ENCODE data around the gene CTNNBL1. TPM values are rescaled to one million over a fixed set of nuclear protein-coding genes. Genes with fewer than 3 reads are reported as not detected.
"Not testable (repeated sequence)": the region's sequence is repeated elsewhere in the genome, so short reads cannot be mapped to it uniquely, and the experiment has no call there.

CTNNBL1 gene
- polyA plus RNA-seq, 6 donors from 2014 or later: 102 to 200 (median 125) TPM

GRCh38 chr20:37686762-37687477, 6.9 kb upstream of the CTNNBL1 start:
- H3K4me3 Mint-ChIP-seq: no peak overlapping the region

GRCh38 chr20:37687478-37687805, 6.4 kb upstream of the CTNNBL1 start:
- no peak for DNase-seq
- peaks cover 18 to 39% (median 33%) of the 10 kb centered on the region in 3 donors for H3K27me3 Mint-ChIP-seq
- ATAC-seq (ENCODE audit: low read depth in 2 of 2): no peak
- no peaks in the 10 kb centered on the region for H3K4me1 Mint-ChIP-seq
- no peak overlapping the region for H3K27ac Mint-ChIP-seq
- no peaks in the 10 kb centered on the region for H3K36me3 Mint-ChIP-seq
- peaks cover 0 to 2% (median 0%) of the 10 kb centered on the region in 7 donors for H3K9me3 Mint-ChIP-seq
- no peak overlapping the region for H3K4me3 Mint-ChIP-seq

More at GRCh38 chr20:37686762-37687477, 6.9 kb upstream of the CTNNBL1 start:
- Mint-ChIP-seq H3K4me1 (no peaks in the 10 kb centered on the region), H3K27ac (no peak overlapping the region), H3K36me3 (no peaks in the 10 kb centered on the region), H3K27me3 (peaks cover 22 to 42% (median 38%) of the 10 kb centered on the region in 3 donors), H3K9me3 (peaks cover 0 to 2% (median 0%) of the 10 kb centered on the region in 7 donors)
- DNase-seq (no peak), ATAC-seq (ENCODE audit: low read depth in 2 of 2) (no peak)

GRCh38 chr20:37688093-37688492, 5.7 kb upstream of the CTNNBL1 start:
- Mint-ChIP-seq H3K27ac (no peak overlapping the region), H3K27me3 (peaks cover 18 to 40% (median 29%) of the 10 kb centered on the region in 3 donors), H3K4me3 (no peak overlapping the region), H3K4me1 (peaks cover under 1 to 1% (median under 1%) of the 10 kb centered on the region in 3 donors), H3K9me3 (peaks cover 0 to 2% (median 0%) of the 10 kb centered on the region in 7 donors), H3K36me3 (no peaks in the 10 kb centered on the region)
- ATAC-seq (ENCODE audit: low read depth in 2 of 2) (no peak), DNase-seq (no peak)

GRCh38 chr20:37690626-37691369, 3.0 kb upstream of the CTNNBL1 start:
- Mint-ChIP-seq H3K27me3 (peaks cover 18 to 31% (median 29%) of the 10 kb centered on the region in 3 donors), H3K9me3 (peaks cover 0 to 2% (median 0%) of the 10 kb centered on the region in 7 donors), H3K36me3 (peaks cover 0 to 3% of the 10 kb centered on the region in 2 donors), H3K27ac (no peak overlapping the region), H3K4me3 (peak overlapping the region in 1 of 8 donors; percentile 69), H3K4me1 (peaks cover 20 to 25% (median 24%) of the 10 kb centered on the region in 3 donors)
- ATAC-seq (ENCODE audit: low read depth in 2 of 2) (no peak), DNase-seq (no peak)

DNA sequence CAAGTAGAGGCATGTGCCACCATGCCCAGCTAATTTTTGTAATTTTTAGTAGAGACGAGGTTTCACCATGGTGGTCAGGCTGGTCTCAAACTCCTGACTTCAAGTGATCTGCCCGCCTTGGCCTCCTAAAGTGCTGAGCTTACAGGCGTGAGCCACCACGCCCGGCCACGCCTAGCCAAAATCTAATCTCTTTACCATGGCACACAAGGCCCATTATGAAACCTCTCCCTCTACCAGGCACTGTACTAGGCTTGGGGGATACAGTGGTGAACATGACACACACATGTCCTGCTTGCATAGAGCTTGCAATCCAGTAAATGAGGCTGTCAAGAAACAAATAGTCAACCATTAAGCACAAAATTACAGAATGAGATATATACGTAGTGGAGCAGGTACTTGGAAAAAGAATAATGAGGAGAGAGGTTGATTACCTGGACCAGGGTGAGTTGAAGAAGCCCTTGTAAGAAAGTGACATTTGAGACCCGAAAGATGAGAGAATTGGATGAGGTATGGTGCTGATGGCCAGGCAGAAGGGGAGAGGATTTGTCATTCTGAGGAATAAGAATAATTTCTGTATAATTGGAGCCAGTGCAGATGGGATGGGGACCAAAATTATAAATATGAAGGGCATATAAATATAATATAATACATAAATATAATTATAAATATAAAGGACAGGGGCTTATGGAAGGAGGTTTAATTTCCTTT, 1.2 kb upstream of the CTNNBL1 start:
- peak overlapping the region in 7 of 8 donors; percentile 84 to 99 (median 97) for H3K4me3 Mint-ChIP-seq
- H3K9me3 Mint-ChIP-seq: no peaks in the 10 kb centered on the region
- ATAC-seq (ENCODE audit: low read depth in 2 of 2): no peak
- peak overlapping the region in 1 of 6 donors; percentile 71 for H3K27ac Mint-ChIP-seq
- H3K4me1 Mint-ChIP-seq: peaks cover 29 to 38% (median 35%) of the 10 kb centered on the region in 3 donors
- DNase-seq: no peak
- peaks cover 17 to 27% (median 21%) of the 10 kb centered on the region in 3 donors for H3K27me3 Mint-ChIP-seq
- H3K36me3 Mint-ChIP-seq: peaks cover 0 to 5% of the 10 kb centered on the region in 2 donors

DNA sequence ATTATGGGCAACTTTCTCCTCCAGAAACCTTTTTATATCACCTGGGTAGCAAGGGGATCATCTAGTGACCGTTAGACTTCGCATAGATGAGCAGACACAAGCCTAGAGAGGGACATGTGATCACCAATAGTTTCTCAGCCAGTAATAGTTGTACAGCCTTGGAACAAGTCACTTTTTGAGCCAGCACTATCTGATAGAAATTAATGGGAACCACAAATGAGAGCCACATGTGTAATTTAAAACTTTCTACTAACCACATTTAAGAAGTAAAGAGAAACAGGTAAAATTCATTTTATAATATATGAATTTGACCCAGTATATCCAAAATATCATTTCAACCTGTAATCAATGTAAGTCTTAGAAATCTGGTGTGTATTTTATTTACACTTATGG, 592 bp upstream of the CTNNBL1 start:
- ATAC-seq (ENCODE audit: low read depth in 2 of 2) (no peak), DNase-seq (no peak)
- Mint-ChIP-seq H3K27ac (peak overlapping the region in 5 of 6 donors; percentile 94 to 99 (median 97)), H3K36me3 (peaks cover 0 to 5% of the 10 kb centered on the region in 2 donors), H3K4me1 (peaks cover 29 to 45% (median 35%) of the 10 kb centered on the region in 3 donors), H3K9me3 (no peaks in the 10 kb centered on the region), H3K4me3 (peak overlapping the region; percentile 95 to 99 (median 98)), H3K27me3 (peaks cover 10 to 21% (median 21%) of the 10 kb centered on the region in 3 donors)

DNA sequence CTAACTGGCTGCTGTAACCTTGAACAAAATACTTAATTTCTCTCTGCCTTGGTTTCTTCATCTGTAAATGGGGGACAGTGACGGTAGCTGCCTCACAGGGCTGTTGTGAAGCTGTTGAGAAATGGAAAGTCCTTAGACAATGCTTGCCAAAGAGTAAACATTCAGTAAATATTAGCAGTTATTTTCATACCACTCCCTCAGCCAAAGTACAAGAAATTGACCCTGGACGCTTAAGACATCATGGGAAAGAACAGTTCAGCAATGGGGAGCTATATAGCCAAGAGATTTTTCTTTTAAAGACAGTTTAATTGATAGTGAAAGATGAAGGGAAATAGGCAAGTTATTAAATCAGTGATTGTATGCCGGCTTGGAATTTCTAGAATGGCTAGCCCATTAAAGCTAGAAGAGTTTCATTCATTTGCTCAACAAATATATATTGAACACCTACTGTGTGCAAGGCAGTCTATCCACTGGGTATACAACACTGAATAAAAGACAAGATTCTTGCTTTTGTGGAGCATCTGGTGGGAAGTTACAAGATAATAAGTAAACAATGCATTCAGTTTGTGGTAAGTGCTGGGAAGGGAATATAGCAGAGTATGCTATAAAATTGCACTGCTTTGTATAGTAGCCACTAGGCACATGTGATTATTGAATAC, 2.0 kb downstream of the CTNNBL1 start:
- peaks cover 0 to 5% of the 10 kb centered on the region in 2 donors for H3K36me3 Mint-ChIP-seq

DNA sequence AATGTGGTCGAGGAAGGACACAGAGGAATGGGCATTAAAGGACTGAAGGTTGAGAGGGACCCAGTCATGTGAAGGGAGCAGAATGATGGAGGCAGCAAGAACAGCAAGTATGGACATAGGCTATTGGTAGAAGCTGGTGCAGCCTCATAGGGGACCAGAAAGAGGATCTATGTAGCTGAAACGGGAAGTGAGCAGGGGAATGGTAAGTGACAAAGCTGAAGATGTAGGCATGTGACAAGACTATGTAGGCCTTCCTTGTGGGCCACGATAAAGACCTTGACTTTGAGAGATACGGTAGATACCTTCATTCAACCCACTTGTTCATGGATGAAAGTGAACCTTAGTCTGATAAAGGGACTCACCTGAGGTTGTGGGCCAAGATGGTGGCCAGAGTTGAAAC, 3.5 kb downstream of the CTNNBL1 start:
- H3K4me3 Mint-ChIP-seq: peak overlapping the region in 3 of 8 donors; percentile 61 to 80 (median 73)
- peak overlapping the region; percentile 6 to 95 (median 92) for H3K27ac Mint-ChIP-seq
- DNase-seq (peak; percentile 74), ATAC-seq (ENCODE audit: low read depth in 2 of 2) (peak; percentile 88 to 92)
- no peaks in the 10 kb centered on the region for H3K9me3 Mint-ChIP-seq
- peaks cover 0 to 6% (median 0%) of the 10 kb centered on the region in 3 donors for H3K27me3 Mint-ChIP-seq
- H3K36me3 Mint-ChIP-seq: peaks cover 0 to 5% of the 10 kb centered on the region in 2 donors
- H3K4me1 Mint-ChIP-seq: peaks cover 40 to 60% (median 50%) of the 10 kb centered on the region in 3 donors

More for the DNA sequence above, 2.0 kb downstream of the CTNNBL1 start:
- DNase-seq (no peak), ATAC-seq (ENCODE audit: low read depth in 2 of 2) (no peak)
- peak overlapping the region in 1 of 6 donors; percentile 54 for H3K27ac Mint-ChIP-seq
- H3K4me1 Mint-ChIP-seq: peaks cover 40 to 60% (median 50%) of the 10 kb centered on the region in 3 donors
- peaks cover 3 to 12% (median 3%) of the 10 kb centered on the region in 3 donors for H3K27me3 Mint-ChIP-seq
- H3K9me3 Mint-ChIP-seq: no peaks in the 10 kb centered on the region
- H3K4me3 Mint-ChIP-seq: peak overlapping the region in 4 of 8 donors; percentile 26 to 72 (median 61)

DNA sequence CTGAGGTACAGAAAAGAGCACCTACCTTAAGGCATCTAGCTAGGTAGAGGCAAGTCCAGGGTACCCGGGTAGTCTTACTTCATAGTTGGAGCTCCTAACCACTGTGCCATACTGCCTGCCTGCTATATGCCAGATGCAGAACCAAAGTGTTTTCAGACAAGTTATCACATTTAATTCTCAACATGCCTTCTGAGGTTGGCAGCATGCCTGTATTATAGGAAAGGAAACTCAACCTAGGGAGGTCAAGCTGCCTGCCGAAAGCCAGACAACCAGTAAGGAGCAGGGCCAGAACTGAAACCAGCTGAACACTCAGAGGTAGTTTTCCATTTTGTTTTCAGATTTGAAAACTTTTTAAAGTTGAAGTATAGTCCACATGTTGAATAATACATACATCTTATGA, 5.4 kb downstream of the CTNNBL1 start:
- Mint-ChIP-seq H3K4me1 (peaks cover 31 to 54% (median 38%) of the 10 kb centered on the region in 3 donors), H3K27me3 (no peaks in the 10 kb centered on the region), H3K27ac (peak overlapping the region in 2 of 6 donors; percentile 71 to 85), H3K9me3 (no peaks in the 10 kb centered on the region), H3K36me3 (peaks cover 0 to 5% of the 10 kb centered on the region in 2 donors), H3K4me3 (no peak overlapping the region)
- no peak for DNase-seq
- ATAC-seq (ENCODE audit: low read depth in 2 of 2): no peak

DNA sequence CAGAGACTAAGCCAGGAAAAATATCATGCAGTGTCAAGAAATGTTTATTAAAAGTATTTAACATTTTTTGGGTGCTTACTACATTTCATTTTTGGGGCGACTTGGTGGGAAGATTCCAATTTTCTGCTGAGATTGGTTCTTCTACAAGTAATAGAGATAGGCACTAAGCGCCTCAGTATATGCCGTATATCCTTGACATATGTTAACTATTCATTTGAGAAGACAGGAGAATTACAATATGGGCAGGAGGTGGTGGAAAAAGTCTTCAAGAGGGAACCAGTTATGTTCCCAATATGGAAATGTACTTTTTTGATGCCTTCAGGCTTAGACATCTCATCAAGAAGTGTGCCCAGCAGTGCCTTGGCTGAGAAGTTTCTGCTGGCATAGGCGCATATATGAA, 6.5 kb downstream of the CTNNBL1 start:
- peaks cover 0 to 5% of the 10 kb centered on the region in 2 donors for H3K36me3 Mint-ChIP-seq
- peaks cover 23 to 43% (median 43%) of the 10 kb centered on the region in 3 donors for H3K4me1 Mint-ChIP-seq
- no peak overlapping the region for H3K4me3 Mint-ChIP-seq
- DNase-seq (no peak), ATAC-seq (ENCODE audit: low read depth in 2 of 2) (no peak)
- H3K27ac Mint-ChIP-seq: no peak overlapping the region
- no peaks in the 10 kb centered on the region for H3K9me3 Mint-ChIP-seq
- H3K27me3 Mint-ChIP-seq: no peaks in the 10 kb centered on the region

DNA sequence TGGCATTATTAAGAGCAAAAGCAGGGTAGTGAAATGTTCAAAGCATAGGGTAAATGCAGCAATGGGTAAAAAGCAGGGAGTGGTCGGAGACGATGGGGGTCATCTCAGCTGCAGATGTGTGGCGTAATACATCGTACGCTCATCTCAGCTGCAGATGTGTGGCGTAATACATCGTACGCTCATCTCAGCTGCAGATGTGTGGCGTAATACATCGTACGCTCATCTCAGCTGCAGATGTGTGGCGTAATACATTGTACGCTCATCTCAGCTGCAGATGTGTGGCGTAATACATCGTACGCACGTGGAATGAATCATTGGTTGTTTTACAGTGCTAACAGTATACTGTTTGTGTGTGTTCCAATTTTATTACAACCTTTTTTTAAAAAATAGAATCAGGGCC, 7.8 kb downstream of the CTNNBL1 start:
- H3K36me3 Mint-ChIP-seq; H3K4me3 Mint-ChIP-seq; H3K27me3 Mint-ChIP-seq; ATAC-seq (ENCODE audit: low read depth in 2 of 2); DNase-seq; H3K9me3 Mint-ChIP-seq; H3K27ac Mint-ChIP-seq: not testable (repeated sequence)
- peaks cover 17 to 48% (median 41%) of the 10 kb centered on the region in 3 donors for H3K4me1 Mint-ChIP-seq

DNA sequence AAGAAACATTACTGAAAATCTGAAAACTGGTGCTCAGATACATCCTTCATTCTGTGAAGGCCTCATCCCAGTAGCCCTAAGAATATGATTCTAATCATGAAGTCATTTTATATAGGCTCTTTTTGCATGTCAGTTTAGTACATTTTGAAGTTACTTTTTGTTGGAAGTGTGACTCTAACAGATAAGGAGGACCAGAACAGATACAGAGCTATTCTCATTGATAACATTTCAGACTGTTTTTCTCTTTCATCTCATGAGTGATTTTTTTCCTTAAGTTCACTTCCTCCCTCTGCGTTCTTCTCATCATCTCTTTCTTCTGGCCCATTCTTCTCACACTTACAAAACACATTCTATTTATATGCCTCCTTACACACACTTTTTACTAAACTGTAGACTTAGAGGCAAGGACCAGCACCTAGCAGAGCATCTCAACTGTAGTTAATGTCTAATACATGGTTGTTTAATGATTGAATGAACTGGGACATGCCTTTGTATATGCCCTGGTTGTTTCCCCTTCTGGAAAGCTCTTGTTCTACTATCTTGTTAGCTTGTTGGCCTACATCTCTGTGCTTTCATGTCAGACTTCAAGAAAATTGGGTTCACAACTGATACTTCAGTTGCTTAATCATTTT, 8.7 kb downstream of the CTNNBL1 start:
- H3K9me3 Mint-ChIP-seq: no peaks in the 10 kb centered on the region
- ATAC-seq (ENCODE audit: low read depth in 2 of 2): no peak
- DNase-seq: no peak
- peaks cover 15 to 44% (median 36%) of the 10 kb centered on the region in 3 donors for H3K4me1 Mint-ChIP-seq
- H3K4me3 Mint-ChIP-seq: no peak overlapping the region
- H3K27me3 Mint-ChIP-seq: no peaks in the 10 kb centered on the region
- H3K27ac Mint-ChIP-seq: no peak overlapping the region
- H3K36me3 Mint-ChIP-seq: peaks cover 0 to 3% of the 10 kb centered on the region in 2 donors

All from naive B cell (primary cell).